Mucosa of descending colon (tissue), 3 donors: ENCODE results near the gene ZNF236. TPM values are rescaled to one million over a fixed set of nuclear protein-coding genes. Genes with fewer than 3 reads are reported as not detected.

Source experiments
- ATAC-seq: fragments of 200-7000 bp; cut with Tn5 transposase; one replicate; pipeline ENCODE4 v1.9.1; 2020; ENCODE audit warnings: mild to moderate bottlenecking, moderate library complexity
- DNase-seq, 3 donors: peaks; one replicate each; pipeline ENCODE4 v3.0.0-alpha.2; 2020
- H3K36me3 ChIP-seq: fragments of 200-600 bp; one replicate; pipeline ENCODE4 v1.8.0; 2021; ENCODE audit warnings: low read depth, mild to moderate bottlenecking
- H3K4me1 ChIP-seq: fragments of 200-600 bp; one replicate; pipeline ENCODE4 v1.8.0; 2021; ENCODE audit warnings: low read depth, mild to moderate bottlenecking
- H3K4me3 ChIP-seq: fragments of 200-600 bp; one replicate; pipeline ENCODE4 v1.8.0; 2021; ENCODE audit warnings: mild to moderate bottlenecking
- H3K9me3 ChIP-seq: fragments of 200-600 bp; one replicate; pipeline ENCODE4 v1.8.0; 2021; ENCODE audit warnings: mild to moderate bottlenecking
- intact Hi-C, 2 donors: fragments of 100-400 bp; cut with DNase I in 1 of 2; cut with micrococcal nuclease in 1 of 2; formaldehyde crosslinking; loops; one replicate each; pipeline versions ENCODE4 v1.11.0 to v1.11.1; 2022; cut with DNase I, micrococcal nuclease
- total RNA-seq, 3 donors: library from RNA; stranded (reverse); fragmentation: NEBNext Ultra II Directional in 2 of 3; extraction: Animal tissue kit (Norgen Biotek cat#: 25700) in 2 of 3; gene quantifications; one replicate each; pipeline versions ENCODE4 v1.2.1 to v1.2.4, GENCODE V29; 2021 to 2023
- TF ChIP-seq, protein P1 (sequence below): fragments of 200-600 bp; IDR thresholded peaks from one replicate; pipeline ENCODE4 v1.8.0; 2022; ENCODE audit warnings: antibody characterized with exemption, mild to moderate bottlenecking
- donor health status: DM: no; HTN: no; CAD: no; lungs with moderate emphysema.
- donor health status: DM: no; HTN: no; CAD: no.
- donor health status: DM: no; HTN: yes; CAD: no.

ZNF236 gene
- total RNA-seq, 3 donors from 2014 or later, result 14.8 to 27.9 (median 15.5) TPM

DNA sequence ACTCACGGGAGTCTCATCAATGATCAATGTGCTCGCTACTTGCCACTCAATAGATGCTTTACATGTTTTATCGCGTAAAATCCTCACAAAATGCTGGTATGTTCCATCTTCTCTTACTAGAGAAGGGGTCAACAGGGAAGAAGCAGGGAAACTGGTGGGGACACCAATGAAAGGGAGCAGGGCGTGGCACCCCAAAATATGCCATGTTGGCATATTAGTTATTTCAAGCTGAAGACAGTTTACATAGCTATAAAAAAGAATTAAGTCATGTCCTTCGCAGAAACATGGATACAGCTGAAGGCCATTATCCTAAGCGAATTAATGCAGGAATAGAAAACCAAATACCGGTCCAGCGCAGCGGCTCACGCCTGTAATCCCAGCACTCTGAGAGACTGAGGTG is 8.1 kb upstream of the ZNF236 start:
- no peak for DNase-seq
- H3K4me1 ChIP-seq, result no peaks in the 10 kb centered on the region
- TF ChIP-seq, protein P1, sequence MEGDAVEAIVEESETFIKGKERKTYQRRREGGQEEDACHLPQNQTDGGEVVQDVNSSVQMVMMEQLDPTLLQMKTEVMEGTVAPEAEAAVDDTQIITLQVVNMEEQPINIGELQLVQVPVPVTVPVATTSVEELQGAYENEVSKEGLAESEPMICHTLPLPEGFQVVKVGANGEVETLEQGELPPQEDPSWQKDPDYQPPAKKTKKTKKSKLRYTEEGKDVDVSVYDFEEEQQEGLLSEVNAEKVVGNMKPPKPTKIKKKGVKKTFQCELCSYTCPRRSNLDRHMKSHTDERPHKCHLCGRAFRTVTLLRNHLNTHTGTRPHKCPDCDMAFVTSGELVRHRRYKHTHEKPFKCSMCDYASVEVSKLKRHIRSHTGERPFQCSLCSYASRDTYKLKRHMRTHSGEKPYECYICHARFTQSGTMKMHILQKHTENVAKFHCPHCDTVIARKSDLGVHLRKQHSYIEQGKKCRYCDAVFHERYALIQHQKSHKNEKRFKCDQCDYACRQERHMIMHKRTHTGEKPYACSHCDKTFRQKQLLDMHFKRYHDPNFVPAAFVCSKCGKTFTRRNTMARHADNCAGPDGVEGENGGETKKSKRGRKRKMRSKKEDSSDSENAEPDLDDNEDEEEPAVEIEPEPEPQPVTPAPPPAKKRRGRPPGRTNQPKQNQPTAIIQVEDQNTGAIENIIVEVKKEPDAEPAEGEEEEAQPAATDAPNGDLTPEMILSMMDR, result no peak
- no peak for ATAC-seq
- H3K9me3 ChIP-seq, result no peaks in the 10 kb centered on the region
- no peak overlapping the region for H3K4me3 ChIP-seq
- intact Hi-C loops, result no loop called here
- H3K36me3 ChIP-seq, result no peaks in the 10 kb centered on the region

DNA sequence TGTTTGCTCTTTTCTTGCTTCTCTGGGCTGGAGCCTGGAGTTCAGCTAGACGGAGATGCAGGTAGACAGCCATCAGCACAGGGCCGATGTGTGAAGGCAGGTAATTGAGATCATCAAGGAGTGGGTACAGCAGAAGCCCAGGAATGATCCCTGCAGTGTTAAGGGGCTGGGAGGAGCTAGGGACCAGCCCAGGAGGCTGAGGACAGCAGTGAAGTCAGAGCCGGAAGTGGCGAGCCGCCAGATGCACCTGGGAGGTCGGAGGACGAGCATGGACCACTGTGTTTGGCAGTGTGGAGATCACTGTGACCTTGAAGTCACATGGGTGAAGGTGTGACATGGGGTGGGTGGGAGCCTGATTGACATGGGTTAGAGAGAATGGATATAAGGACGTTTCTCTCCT is 6.2 kb upstream of the ZNF236 start:
- Histone ChIP-seq H3K36me3 (no peaks in the 10 kb centered on the region), H3K9me3 (no peaks in the 10 kb centered on the region), H3K4me3 (no peak overlapping the region), H3K4me1 (peaks cover 5% of the 10 kb centered on the region)
- TF ChIP-seq, protein P1, result no peak
- intact Hi-C loops, result no loop called here
- ATAC-seq (no peak), DNase-seq (no peak)

DNA sequence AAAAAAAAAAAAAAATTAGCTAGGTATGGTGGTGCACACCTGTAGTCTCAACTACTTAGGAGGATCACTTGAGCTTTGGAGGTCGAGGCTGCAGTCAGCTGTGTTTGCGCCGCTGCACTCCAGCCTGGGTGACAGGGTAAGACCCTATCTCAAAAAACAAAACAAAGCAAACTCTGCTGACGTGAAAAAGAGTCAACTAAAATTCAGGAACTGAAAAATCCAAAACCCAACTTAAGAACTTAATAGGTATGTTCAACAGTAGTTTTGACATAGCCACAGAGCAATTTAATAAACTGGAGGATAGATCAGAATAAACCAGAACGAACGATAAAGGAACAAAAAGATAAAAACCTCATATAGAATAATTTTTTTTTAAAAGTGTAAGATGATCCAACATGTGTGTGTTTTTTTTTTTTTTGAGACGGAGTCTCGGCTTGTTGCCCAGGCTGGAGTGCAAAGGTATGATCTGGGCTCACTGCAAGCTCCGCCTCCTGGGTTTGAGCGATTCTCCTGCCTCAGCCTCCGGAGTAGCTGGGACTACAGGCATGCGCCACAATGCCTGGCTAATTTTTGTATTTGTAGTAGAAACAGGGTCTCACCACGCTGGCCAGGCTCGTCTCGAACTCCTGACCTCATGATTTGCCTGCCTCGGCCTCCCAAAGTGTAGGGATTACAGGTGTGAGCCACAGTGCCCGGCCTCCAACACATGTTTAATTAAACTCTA is 4.3 kb upstream of the ZNF236 start:
- H3K4me1 ChIP-seq, result peaks cover 5% of the 10 kb centered on the region
- no peaks in the 10 kb centered on the region for H3K36me3 ChIP-seq
- no peak overlapping the region for H3K4me3 ChIP-seq
- H3K9me3 ChIP-seq, result no peaks in the 10 kb centered on the region
- intact Hi-C loops, result no loop called here
- TF ChIP-seq, protein P1, result no peak
- DNase-seq (no peak), ATAC-seq (no peak)

DNA sequence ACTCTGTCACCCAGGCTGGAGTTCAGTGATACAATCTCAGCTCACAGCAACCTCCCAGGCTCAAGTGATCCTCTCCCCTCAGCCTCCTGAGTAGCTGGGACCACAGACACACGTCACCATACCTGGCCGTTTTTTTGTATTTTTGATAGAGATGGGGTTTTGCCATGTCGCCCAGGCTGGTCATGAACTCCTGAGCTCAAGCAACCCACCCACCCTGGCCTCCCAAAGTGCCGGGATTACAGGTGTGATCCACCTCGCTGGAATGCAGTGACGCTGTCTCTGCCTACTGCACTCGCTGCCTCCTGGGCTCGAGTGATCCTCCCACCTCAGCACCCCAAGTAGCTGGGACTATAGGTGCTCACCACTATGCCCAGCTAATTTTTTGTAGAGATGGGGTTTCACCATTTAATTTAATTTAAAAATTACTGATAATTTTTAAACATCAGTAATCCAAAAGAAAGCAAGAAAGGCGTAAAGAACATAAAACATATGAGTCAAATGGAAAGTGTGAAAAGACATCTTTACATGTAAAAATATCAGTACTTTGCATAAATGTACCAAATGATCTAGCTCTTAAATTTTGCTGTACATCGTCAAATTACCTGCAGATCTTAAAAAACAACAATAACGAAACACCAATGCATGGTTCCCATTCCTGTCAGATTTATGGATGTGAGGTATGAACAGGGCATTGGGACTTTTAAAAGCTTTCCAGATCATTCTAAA is 2.8 kb upstream of the ZNF236 start:
- H3K4me3 ChIP-seq, result no peak overlapping the region
- TF ChIP-seq, protein P1, result no peak
- peaks cover 8% of the 10 kb centered on the region for H3K4me1 ChIP-seq
- H3K9me3 ChIP-seq, result no peaks in the 10 kb centered on the region
- no peaks in the 10 kb centered on the region for H3K36me3 ChIP-seq
- intact Hi-C loops, result no loop called here
- no peak for DNase-seq
- no peak for ATAC-seq

DNA sequence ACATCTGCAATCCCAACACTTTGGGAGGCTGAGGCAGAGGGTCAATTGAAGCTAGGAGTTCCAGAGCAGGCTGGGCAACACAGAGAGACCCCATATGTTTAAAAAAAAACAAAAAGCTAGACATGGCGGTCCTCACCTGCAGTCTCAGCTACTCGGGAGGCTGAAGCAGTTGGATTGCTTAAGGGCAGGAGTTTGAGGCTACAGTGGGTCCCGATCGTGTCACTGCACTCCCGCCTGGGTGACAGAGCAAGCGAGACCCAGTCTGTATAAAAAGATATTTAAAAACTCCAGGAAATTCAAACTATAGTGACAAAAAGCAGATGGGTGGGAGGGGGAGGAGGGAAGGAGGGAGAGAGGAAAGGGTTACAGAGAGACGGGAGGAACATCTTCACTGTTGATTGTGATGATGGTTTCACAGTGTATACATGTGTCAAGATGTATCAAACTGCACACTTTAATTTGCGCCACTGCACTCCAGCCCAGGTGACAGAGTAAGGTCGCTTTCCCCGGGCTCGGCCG is 942 bp upstream of the ZNF236 start:
- ATAC-seq (peak; percentile 55), DNase-seq (peak in 1 of 3 donors; percentile 14)
- peak overlapping the region; percentile 53 for H3K4me3 ChIP-seq
- TF ChIP-seq, protein P1, result no peak
- intact Hi-C loops, result no loop called here
- H3K36me3 ChIP-seq, result no peaks in the 10 kb centered on the region
- peaks cover 8% of the 10 kb centered on the region for H3K4me1 ChIP-seq
- H3K9me3 ChIP-seq, result no peaks in the 10 kb centered on the region
